HUES48 (cell line): ENCODE data around the gene FCGBP.
A peak's percentile ranks its signal among the peaks of the same experiment; 100 is the strongest.

Experiments used
- H3K27ac ChIP-seq: one replicate; pipeline ENCODE4 v1.7.0; 2013; ENCODE audit warnings: low read depth, low read length, inconsistent platforms
- H3K27me3 ChIP-seq: 2 replicates; pipeline ENCODE4 v1.6.1; 2013; ENCODE audit warnings: mild to moderate bottlenecking, low read length; ENCODE audit not compliant: control insufficient read depth, insufficient read depth
- H3K36me3 ChIP-seq: 2 replicates; pipeline ENCODE4 v1.6.1; 2013; ENCODE audit warnings: low read length; ENCODE audit not compliant: control insufficient read depth, insufficient read depth
- H3K4me1 ChIP-seq: 2 replicates; pipeline ENCODE4 v1.6.1; 2013; ENCODE audit warnings: mild to moderate bottlenecking, low read length; ENCODE audit not compliant: control insufficient read depth, insufficient read depth
- H3K4me3 ChIP-seq: 2 replicates; pipeline ENCODE4 v1.5.1; 2013; ENCODE audit warnings: mild to moderate bottlenecking, low read depth, low read length
- H3K9ac ChIP-seq: 2 replicates; pipeline ENCODE4 v1.6.1; 2013; ENCODE audit warnings: mild to moderate bottlenecking, low read depth, low read length, moderate library complexity
- H3K9me3 ChIP-seq: 2 replicates; pipeline ENCODE4 v1.6.1; 2013; ENCODE audit warnings: low read length; ENCODE audit not compliant: control insufficient read depth, insufficient read depth

Gene FCGBP

DNA sequence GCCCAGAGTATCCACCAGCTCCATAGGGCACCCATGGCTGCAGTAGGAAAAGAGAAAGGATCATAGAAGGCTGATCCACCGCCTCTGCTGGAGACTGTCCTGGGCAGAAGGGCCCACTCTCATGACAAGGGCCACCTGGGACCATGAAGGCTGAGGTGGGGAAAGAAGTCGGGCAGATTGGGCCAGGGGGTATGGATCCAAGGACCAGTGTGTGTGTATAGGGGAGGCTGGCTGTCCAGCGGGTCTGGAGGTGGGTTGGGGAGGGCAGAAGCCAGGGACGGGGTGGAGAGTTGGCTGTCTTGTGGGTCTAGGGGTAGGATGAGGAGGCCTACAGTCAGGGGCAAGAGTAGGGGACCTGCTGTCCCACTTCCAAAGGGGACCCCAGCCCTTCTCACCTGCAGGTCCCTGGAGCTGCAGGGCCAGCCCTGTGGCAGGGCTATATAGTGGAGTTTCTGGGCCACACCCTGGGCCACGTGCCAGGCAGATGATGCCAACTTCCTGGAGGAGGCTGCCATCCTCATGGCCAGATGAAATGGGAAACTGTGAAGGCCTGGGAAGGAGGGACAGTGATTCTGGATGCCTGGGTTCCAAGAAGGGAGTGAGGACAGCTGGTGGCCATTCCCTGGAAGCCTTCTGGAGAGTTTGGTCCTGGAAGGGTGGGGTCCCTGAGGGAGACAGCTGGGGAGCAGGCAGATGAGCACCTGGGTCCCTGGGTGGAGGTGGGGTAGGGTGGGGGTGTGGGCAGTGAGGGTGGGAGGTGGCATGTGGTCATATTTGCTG, at the start of gene FCGBP:
TSS of gene FCGBP (minus strand) at position 51 of the 780 bp plus-strand sequence.
- H3K27me3 ChIP-seq, result no peaks in the 10 kb centered on the region
- no peaks in the 10 kb centered on the region for H3K4me1 ChIP-seq
- H3K4me3 ChIP-seq, result no peak within 1 kb of the TSS
- H3K9ac ChIP-seq, result no peak within 1 kb of the TSS
- H3K27ac ChIP-seq, result no peak within 1 kb of the TSS
- no peaks in the 10 kb centered on the region for H3K9me3 ChIP-seq
- H3K36me3 ChIP-seq, result no peaks in the 10 kb centered on the region

GRCh38 chr19:39983695-39984300, 49.4 kb upstream of the FCGBP start:
- H3K27me3 ChIP-seq, result no peaks in the 10 kb centered on the region
- H3K27ac ChIP-seq, result no peak overlapping the region
- no peak overlapping the region for H3K4me3 ChIP-seq
- peaks cover 12% of the 10 kb centered on the region; the same call in 1 of the 2 replicates for H3K9me3 ChIP-seq
- H3K36me3 ChIP-seq, result peaks cover 47% of the 10 kb centered on the region
- H3K9ac ChIP-seq, result no peak overlapping the region
- no peaks in the 10 kb centered on the region for H3K4me1 ChIP-seq

DNA sequence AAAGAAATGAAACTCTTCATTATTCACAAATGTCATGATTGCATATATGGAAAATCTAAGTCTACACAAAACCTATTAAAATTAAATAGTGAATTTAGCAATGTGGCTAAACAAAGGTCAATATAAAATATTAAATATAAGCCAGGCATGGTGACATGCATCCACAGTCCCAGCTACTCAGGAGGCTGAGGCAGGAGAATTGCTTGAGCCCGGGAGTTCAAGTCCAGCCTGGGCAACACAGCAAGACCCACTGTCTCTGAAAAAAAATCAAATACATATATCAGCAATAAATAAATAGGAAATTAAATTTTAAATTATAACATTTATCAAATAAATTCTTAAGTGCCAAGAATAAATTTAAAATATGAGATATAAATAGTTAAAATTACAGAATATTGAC, 48.4 kb upstream of the FCGBP start:
- no peaks in the 10 kb centered on the region for H3K27me3 ChIP-seq
- peaks cover 12% of the 10 kb centered on the region; the same call in 1 of the 2 replicates for H3K9me3 ChIP-seq
- peaks cover 56% of the 10 kb centered on the region for H3K36me3 ChIP-seq

DNA sequence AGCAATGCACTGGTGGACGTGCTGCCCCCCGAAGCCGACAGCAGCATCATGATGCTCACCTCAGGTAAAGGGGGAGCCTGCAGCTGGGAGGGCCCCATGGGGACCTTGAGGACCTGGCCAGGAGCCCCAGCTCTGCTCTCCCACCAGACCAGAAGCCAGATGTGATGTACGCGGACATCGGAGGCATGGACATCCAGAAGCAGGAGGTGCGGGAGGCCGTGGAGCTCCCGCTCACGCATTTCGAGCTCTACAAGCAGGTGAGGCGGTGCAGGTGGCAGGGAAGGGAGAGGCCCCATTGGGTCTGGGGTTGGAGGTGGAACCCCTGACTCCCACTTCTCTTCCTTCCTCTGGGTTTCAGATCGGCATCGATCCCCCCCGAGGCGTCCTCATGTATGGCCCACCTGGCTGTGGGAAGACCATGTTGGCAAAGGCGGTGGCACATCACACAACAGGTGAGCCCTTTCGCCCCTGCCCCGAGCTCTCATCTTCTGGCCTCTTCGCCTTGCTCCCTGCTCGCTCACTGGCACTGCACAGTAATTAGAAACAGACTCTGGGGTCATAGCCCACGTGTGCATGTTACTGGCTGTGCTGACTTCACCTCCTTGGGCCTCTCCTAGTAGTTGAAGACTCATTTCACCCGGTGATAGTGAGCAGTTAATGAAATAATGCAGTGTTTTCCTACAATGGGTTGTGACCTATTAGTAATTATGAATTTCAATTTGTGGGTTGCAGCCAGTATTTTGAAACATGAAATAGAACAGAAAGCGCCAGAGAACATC, 40.1 kb upstream of the FCGBP start:
- no peaks in the 10 kb centered on the region for H3K27me3 ChIP-seq
- no peak overlapping the region for H3K4me3 ChIP-seq
- no peak overlapping the region for H3K9ac ChIP-seq
- no peak overlapping the region for H3K27ac ChIP-seq
- no peaks in the 10 kb centered on the region for H3K9me3 ChIP-seq
- peaks cover 3% of the 10 kb centered on the region; the same call in 1 of the 2 replicates for H3K4me1 ChIP-seq
- peaks cover 62% of the 10 kb centered on the region for H3K36me3 ChIP-seq

More for the DNA sequence above, 48.4 kb upstream of the FCGBP start:
- H3K27ac ChIP-seq, result no peak overlapping the region
- no peak overlapping the region for H3K4me3 ChIP-seq
- H3K9ac ChIP-seq, result no peak overlapping the region
- no peaks in the 10 kb centered on the region for H3K4me1 ChIP-seq

DNA sequence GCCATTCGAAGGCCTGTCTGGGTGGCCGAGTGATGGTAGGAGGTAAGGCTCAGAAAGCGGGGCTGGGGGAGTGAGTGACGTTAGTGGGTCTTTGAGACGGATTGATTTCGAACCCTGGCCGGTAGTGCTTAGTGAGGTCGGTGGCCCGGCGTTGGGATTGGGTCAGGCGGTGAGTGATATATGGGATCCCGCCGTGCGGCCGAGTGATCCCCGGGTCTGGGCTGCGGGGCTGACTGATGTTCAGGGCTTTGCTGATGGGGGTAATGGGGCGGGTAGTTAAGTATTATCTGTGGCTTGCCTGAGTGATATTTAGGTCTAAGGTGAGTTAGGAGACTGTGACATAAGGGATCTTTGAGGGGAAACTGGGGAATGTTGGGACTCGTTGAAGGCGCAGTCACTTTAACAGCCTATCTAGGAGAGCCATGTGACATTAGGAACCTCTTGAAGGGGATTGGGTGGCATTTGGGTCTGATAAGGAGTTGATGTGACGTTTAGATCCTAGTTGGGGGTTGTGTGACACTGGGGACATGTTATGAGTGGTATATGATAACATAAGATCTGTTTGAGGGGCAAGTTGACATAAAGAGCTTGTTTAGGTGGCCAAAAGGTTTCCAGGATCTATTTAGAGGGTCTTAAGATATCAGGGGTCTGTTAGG, 37.1 kb upstream of the FCGBP start:
- peaks cover 3% of the 10 kb centered on the region; the same call in 1 of the 2 replicates for H3K4me1 ChIP-seq
- peak overlapping the region; percentile 87 for H3K4me3 ChIP-seq
- H3K9me3 ChIP-seq, result no peaks in the 10 kb centered on the region
- H3K36me3 ChIP-seq, result peaks cover 37% of the 10 kb centered on the region
- H3K9ac ChIP-seq, result peak overlapping the region; percentile 68
- H3K27me3 ChIP-seq, result no peaks in the 10 kb centered on the region
- H3K27ac ChIP-seq, result peak overlapping the region; percentile 53

GRCh38 chr19:39970675-39971379, 36.4 kb upstream of the FCGBP start, which contains the start of gene PSMC4:
Gene PSMC4 (plus strand): TSS chr19:39971165. CDS start chr19:39971203, 38 bp downstream.
- Histone ChIP-seq H3K4me1 (peaks cover 3% of the 10 kb centered on the region; the same call in 1 of the 2 replicates), H3K9ac (peak within 1 kb of the TSS; percentile 68), H3K27ac (peak within 1 kb of the TSS; percentile 53), H3K27me3 (no peaks in the 10 kb centered on the region), H3K36me3 (peaks cover 37% of the 10 kb centered on the region), H3K9me3 (no peaks in the 10 kb centered on the region), H3K4me3 (peak within 1 kb of the TSS; percentile 87)

DNA sequence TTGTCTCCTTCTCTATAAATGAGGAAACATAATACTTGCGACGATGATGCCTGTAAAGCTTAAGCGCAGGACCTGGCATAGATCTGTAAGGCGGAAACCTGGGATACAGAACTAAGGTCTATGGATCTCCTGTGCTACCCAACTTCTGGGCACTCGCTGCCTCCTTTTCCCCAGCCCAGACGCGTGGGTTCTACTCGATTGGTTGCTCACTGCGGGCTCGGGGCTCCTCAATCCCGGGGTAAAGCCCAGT, 35.9 kb upstream of the FCGBP start:
- Histone ChIP-seq H3K27me3 (no peaks in the 10 kb centered on the region), H3K4me1 (peaks cover 3% of the 10 kb centered on the region; the same call in 1 of the 2 replicates), H3K9ac (peak overlapping the region; percentile 53), H3K9me3 (no peaks in the 10 kb centered on the region), H3K27ac (peak overlapping the region; percentile 30), H3K4me3 (peak overlapping the region; percentile 87), H3K36me3 (peaks cover 32% of the 10 kb centered on the region)

- Histone ChIP-seq H3K9me3 (no peaks in the 10 kb centered on the region), H3K27ac (no peak overlapping the region), H3K27me3 (no peaks in the 10 kb centered on the region), H3K4me3 (peak overlapping the region; percentile 87), H3K9ac (peak overlapping the region; percentile 53), H3K36me3 (peaks cover 28% of the 10 kb centered on the region), H3K4me1 (peaks cover 3% of the 10 kb centered on the region; the same call in 1 of the 2 replicates)
Measured at GRCh38 chr19:39969681-39970424, 35.4 kb upstream of the FCGBP start.

- no peaks in the 10 kb centered on the region for H3K9me3 ChIP-seq
- no peak overlapping the region for H3K9ac ChIP-seq
- H3K4me3 ChIP-seq, result no peak overlapping the region
Measured at GRCh38 chr19:39969266-39969665, 34.8 kb upstream of the FCGBP start.

More at GRCh38 chr19:39969266-39969665, 34.8 kb upstream of the FCGBP start:
- H3K36me3 ChIP-seq, result peaks cover 22% of the 10 kb centered on the region
- H3K27me3 ChIP-seq, result no peaks in the 10 kb centered on the region
- H3K27ac ChIP-seq, result no peak overlapping the region
- H3K4me1 ChIP-seq, result peaks cover 3% of the 10 kb centered on the region; the same call in 1 of the 2 replicates
